ENCODE data around the gene OGDH.

OGDH gene

GRCh38 chr7:44561962-44562621 is 44.3 kb upstream of the OGDH start:
- TF ChIP-seq EP300 (IDR thresholded peaks at IDR 0.05; ENCODE audit: borderline replicate concordance) (no peak), EGR1 (IDR thresholded peaks at IDR 0.05) (no peak)
- TF ChIP-seq, protein P1, sequence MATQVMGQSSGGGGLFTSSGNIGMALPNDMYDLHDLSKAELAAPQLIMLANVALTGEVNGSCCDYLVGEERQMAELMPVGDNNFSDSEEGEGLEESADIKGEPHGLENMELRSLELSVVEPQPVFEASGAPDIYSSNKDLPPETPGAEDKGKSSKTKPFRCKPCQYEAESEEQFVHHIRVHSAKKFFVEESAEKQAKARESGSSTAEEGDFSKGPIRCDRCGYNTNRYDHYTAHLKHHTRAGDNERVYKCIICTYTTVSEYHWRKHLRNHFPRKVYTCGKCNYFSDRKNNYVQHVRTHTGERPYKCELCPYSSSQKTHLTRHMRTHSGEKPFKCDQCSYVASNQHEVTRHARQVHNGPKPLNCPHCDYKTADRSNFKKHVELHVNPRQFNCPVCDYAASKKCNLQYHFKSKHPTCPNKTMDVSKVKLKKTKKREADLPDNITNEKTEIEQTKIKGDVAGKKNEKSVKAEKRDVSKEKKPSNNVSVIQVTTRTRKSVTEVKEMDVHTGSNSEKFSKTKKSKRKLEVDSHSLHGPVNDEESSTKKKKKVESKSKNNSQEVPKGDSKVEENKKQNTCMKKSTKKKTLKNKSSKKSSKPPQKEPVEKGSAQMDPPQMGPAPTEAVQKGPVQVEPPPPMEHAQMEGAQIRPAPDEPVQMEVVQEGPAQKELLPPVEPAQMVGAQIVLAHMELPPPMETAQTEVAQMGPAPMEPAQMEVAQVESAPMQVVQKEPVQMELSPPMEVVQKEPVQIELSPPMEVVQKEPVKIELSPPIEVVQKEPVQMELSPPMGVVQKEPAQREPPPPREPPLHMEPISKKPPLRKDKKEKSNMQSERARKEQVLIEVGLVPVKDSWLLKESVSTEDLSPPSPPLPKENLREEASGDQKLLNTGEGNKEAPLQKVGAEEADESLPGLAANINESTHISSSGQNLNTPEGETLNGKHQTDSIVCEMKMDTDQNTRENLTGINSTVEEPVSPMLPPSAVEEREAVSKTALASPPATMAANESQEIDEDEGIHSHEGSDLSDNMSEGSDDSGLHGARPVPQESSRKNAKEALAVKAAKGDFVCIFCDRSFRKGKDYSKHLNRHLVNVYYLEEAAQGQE (IDR thresholded peaks at IDR 0.05; ENCODE audit: low read depth), result no peak

DNA sequence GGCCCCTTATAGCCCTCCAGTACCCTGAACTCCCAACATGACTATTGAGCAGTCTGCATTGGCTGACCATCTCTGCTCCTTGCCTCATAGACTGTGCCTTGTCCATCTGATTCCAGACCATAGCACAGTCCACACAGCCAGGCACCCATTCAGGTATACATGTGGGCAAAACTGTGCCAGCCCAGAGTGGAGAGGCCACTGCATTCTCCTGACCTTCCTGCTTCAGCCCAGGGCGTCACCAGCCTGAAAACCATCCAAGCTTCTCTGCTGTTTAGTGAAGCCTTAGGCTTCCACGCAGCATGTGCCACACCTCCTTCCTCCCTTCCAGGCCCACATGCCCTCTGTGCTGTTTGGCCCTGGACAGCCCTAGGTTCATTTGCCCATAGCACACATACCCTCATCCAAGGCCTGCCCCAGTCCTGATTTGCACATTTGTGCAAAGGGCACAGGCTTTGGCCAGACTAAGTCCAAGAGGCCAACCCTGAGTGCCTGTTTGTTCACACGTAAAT is 43.2 kb upstream of the OGDH start:
- TF ChIP-seq NFIC (IDR thresholded peaks at IDR 0.05), result no peak
- TF ChIP-seq FOXM1 (IDR thresholded peaks at IDR 0.05; ENCODE audit: borderline replicate concordance, low read depth), result no peak
- TF ChIP-seq TEAD4 (IDR thresholded peaks at IDR 0.05), result no peak
- no peak for TF ChIP-seq CEBPB (IDR thresholded peaks at IDR 0.05)
- no peak for TF ChIP-seq EP300 (IDR thresholded peaks at IDR 0.05; ENCODE audit: borderline replicate concordance)
- no peak for TF ChIP-seq CREB1 (IDR thresholded peaks at IDR 0.05; ENCODE audit: low read depth)
- no peak for TF ChIP-seq EGR1 (IDR thresholded peaks at IDR 0.05)
- TF ChIP-seq TCF12 (IDR thresholded peaks at IDR 0.05; ENCODE audit: low read depth), result no peak
- no peak for TF ChIP-seq USF1 (IDR thresholded peaks at IDR 0.05)

GRCh38 chr7:44564606-44565005 is 41.8 kb upstream of the OGDH start:
- TF ChIP-seq FOXM1 (IDR thresholded peaks at IDR 0.05; ENCODE audit: borderline replicate concordance, low read depth), result no peak
- no peak for TF ChIP-seq ZBTB7A (IDR thresholded peaks at IDR 0.05; ENCODE audit: low read depth)
- TF ChIP-seq TAF1 (IDR thresholded peaks at IDR 0.05; ENCODE audit: low read depth), result no peak
- TF ChIP-seq USF1 (IDR thresholded peaks at IDR 0.05), result no peak
- TF ChIP-seq, protein P1 (IDR thresholded peaks at IDR 0.05; ENCODE audit: low read depth), result no peak
- TF ChIP-seq MAX (IDR thresholded peaks at IDR 0.05), result no peak
- no peak for TF ChIP-seq TCF12 (IDR thresholded peaks at IDR 0.05; ENCODE audit: low read depth)
- no peak for TF ChIP-seq YY1 (IDR thresholded peaks at IDR 0.05; ENCODE audit: low read depth)

- no peak for TF ChIP-seq FOXM1 (IDR thresholded peaks at IDR 0.05; ENCODE audit: borderline replicate concordance, low read depth)
- no peak for TF ChIP-seq YY1 (IDR thresholded peaks at IDR 0.05; ENCODE audit: low read depth)
- TF ChIP-seq, protein P1 (IDR thresholded peaks at IDR 0.05; ENCODE audit: low read depth), result no peak
- TF ChIP-seq TAF1 (IDR thresholded peaks at IDR 0.05; ENCODE audit: low read depth), result 0 out of 2 replicates have a peak, but pooled peaks have one; percentile 14
- TF ChIP-seq CEBPB (IDR thresholded peaks at IDR 0.05), result no peak
- TF ChIP-seq CREB1 (IDR thresholded peaks at IDR 0.05; ENCODE audit: low read depth), result no peak
- peak; percentile 58 for TF ChIP-seq RAD21 (IDR thresholded peaks at IDR 0.05; ENCODE audit: low read depth)
- no peak for TF ChIP-seq NFIC (IDR thresholded peaks at IDR 0.05)
- no peak for TF ChIP-seq MAX (IDR thresholded peaks at IDR 0.05)
These were observed 41.2 kb upstream of the OGDH start for GRCh38 chr7:44565097-44565794.
